Activated CD4-positive, CD25-positive, alpha-beta regulatory T cell treated with anti-CD3 and anti-CD28 coated beads, Interleukin-2, amount 50 U/mL, for 16 hours (primary cell): ENCODE data around the gene PMEPA1.

Source experiments
- DNase-seq: peaks from one replicate; pipeline ENCODE4 v3.0.0-alpha.2; 2020; ENCODE audit warnings: low read depth, low spot score

The PMEPA1 gene

GRCh38 chr20:57609842-57610167 lies 100.0 kb downstream of the PMEPA1 start:
- no peak for DNase-seq

GRCh38 chr20:57609086-57609841 lies 100.6 kb downstream of the PMEPA1 start:
- no peak for DNase-seq

- DNase-seq, result no peak
These were observed 101.3 kb downstream of the PMEPA1 start for GRCh38 chr20:57608516-57608915.

- no peak for DNase-seq
These were observed 103.9 kb downstream of the PMEPA1 start for GRCh38 chr20:57605878-57606277.

- DNase-seq, result no peak
These were observed 104.8 kb downstream of the PMEPA1 start for GRCh38 chr20:57605045-57605444.

- DNase-seq, result no peak
These were observed 106.7 kb downstream of the PMEPA1 start for GRCh38 chr20:57603120-57603519.

- no peak for DNase-seq
These were observed 108.1 kb downstream of the PMEPA1 start for GRCh38 chr20:57601737-57602136.

GRCh38 chr20:57601211-57601570 lies 108.6 kb downstream of the PMEPA1 start:
- no peak for DNase-seq

GRCh38 chr20:57600320-57601210 lies 109.2 kb downstream of the PMEPA1 start:
- DNase-seq, result no peak

GRCh38 chr20:57598491-57598890 lies 111.3 kb downstream of the PMEPA1 start:
- no peak for DNase-seq
